B cell (primary cell): ENCODE results near the gene PTPN14. TPM values are rescaled to one million over a fixed set of nuclear protein-coding genes. Genes with fewer than 3 reads are reported as not detected.

Experiments
- ATAC-seq: fragments of 200-7000 bp; cut with Tn5 transposase; one replicate; pipeline ENCODE4 v1.10.0; 2021; ENCODE audit warnings: low read depth, mild to moderate bottlenecking, moderate number of reproducible peaks, moderate library complexity
- CTCF ChIA-PET: fragments of 350-600 bp; sonication (Branson Sonifier 250); formaldehyde crosslinking; loops from one replicate; lab custom pipeline; 2021; ENCODE audit warnings: antibody characterized with exemption, inconsistent platforms; lab: Charles Lee
- POLR2A ChIA-PET: fragments of 350-600 bp; sonication (Branson Sonifier 250); formaldehyde crosslinking; loops from one replicate; lab custom pipeline; 2021; ENCODE audit warnings: antibody characterized with exemption; lab: Charles Lee
- DNase-seq: peaks from one replicate; pipeline ENCODE4 v3.0.0; 2013
- H2AFZ ChIP-seq: 2 replicates; pipeline ENCODE4 v1.6.1; 2012; ENCODE audit warnings: mild to moderate bottlenecking, low read depth, low read length; ENCODE audit not compliant: insufficient read depth, poor library complexity, severe bottlenecking
- H3K27ac ChIP-seq, 2 donors: 1 replicate in 1 of 2; 2 replicates in 1 of 2; pipeline ENCODE4 v1.5.1; 2012 to 2013; ENCODE audit warnings: low read length in 2 of 2, mild to moderate bottlenecking in 2 of 2, moderate library complexity in 1 of 2
- H3K27me3 ChIP-seq, 4 experiments: fragments of 200-600 bp in 1 of 4; sonication (generic) in 1 of 4; replicated peaks in 1 of 4; 1 replicate in 2 of 4; 2 replicates in 2 of 4; pipeline versions ENCODE4 v1.6.1 to v1.7.0; 2013 to 2016; ENCODE audit warnings: low read length in 3 of 4, mild to moderate bottlenecking in 2 of 4, mixed read lengths in 1 of 4, moderate library complexity in 1 of 4; ENCODE audit not compliant: insufficient read depth in 4 of 4, control insufficient read depth in 3 of 4; ENCODE audit errors: control extremely low read depth in 1 of 4
- H3K36me3 ChIP-seq, 2 experiments: replicated peaks in 1 of 2; 1 replicate in 1 of 2; 2 replicates in 1 of 2; pipeline versions ENCODE4 v1.6.1 to v1.7.1; 2013; ENCODE audit warnings: low read length in 1 of 2; ENCODE audit not compliant: insufficient read depth in 2 of 2, control insufficient read depth in 1 of 2; ENCODE audit errors: control extremely low read depth in 1 of 2, extremely low read depth in 1 of 2
- H3K4me1 ChIP-seq, 2 donors: fragments of 200-600 bp in 1 of 2; sonication (generic) in 1 of 2; 1 replicate in 1 of 2; 2 replicates in 1 of 2; pipeline versions ENCODE4 v1.5.1 to v1.6.1; 2013 to 2017; ENCODE audit warnings: low read length in 2 of 2; ENCODE audit not compliant: control insufficient read depth in 2 of 2, insufficient read depth in 2 of 2
- H3K4me2 ChIP-seq: replicated peaks from 2 replicates; pipeline ENCODE3; 2012; ENCODE audit warnings: mild to moderate bottlenecking, low read depth, low read length; ENCODE audit not compliant: poor library complexity, severe bottlenecking
- H3K4me3 ChIP-seq, 5 experiments: fragments of 200-600 bp in 1 of 5; sonication (generic) in 1 of 5; 1 replicate in 3 of 5; 2 replicates in 2 of 5; pipeline versions ENCODE4 v1.5.1 to v1.7.0; 2011 to 2016; ENCODE audit warnings: low read length in 4 of 5, mild to moderate bottlenecking in 4 of 5, low read depth in 2 of 5, control low read depth in 1 of 5, moderate library complexity in 1 of 5; ENCODE audit not compliant: insufficient read depth in 1 of 5; ENCODE audit errors: control extremely low read depth in 1 of 5, extremely low read depth in 1 of 5
- H3K79me2 ChIP-seq: fragments of 200-600 bp; sonication (generic); one replicate; pipeline ENCODE4 v1.6.0; 2016; ENCODE audit warnings: low read length; ENCODE audit not compliant: control insufficient read depth, insufficient read depth
- H3K9ac ChIP-seq: fragments of 200-600 bp; sonication (generic); 2 replicates; pipeline ENCODE4 v1.6.1; 2017; ENCODE audit warnings: mild to moderate bottlenecking, low read length, moderate library complexity
- H3K9me3 ChIP-seq, 3 donors: one replicate each; pipeline versions ENCODE4 v1.6.1 to v1.7.1; 2013; ENCODE audit warnings: low read length in 2 of 3; ENCODE audit not compliant: control insufficient read depth in 2 of 3, insufficient read depth in 1 of 3; ENCODE audit errors: control extremely low read depth in 1 of 3
- H4K20me1 ChIP-seq: 2 replicates; pipeline ENCODE4 v1.6.0; 2012; ENCODE audit warnings: mild to moderate bottlenecking, low read length; ENCODE audit not compliant: insufficient read depth, control insufficient read depth, poor library complexity, severe bottlenecking
- H3K27ac Mint-ChIP-seq: one replicate; pipeline ENCODE4 v1.8.0; 2021; ENCODE audit warnings: mixed read lengths
- H3K27me3 Mint-ChIP-seq: one replicate; pipeline ENCODE4 v1.8.0; 2021; ENCODE audit warnings: mixed read lengths
- H3K4me1 Mint-ChIP-seq: one replicate; pipeline ENCODE4 v1.8.0; 2021; ENCODE audit warnings: mixed read lengths
- H3K4me3 Mint-ChIP-seq: one replicate; pipeline ENCODE4 v1.8.0; 2021; ENCODE audit warnings: mixed read lengths
- H3K9me3 Mint-ChIP-seq: one replicate; pipeline ENCODE4 v1.8.0; 2022; ENCODE audit warnings: mixed read lengths; ENCODE audit not compliant: insufficient read depth
- EZH2 ChIP-seq: IDR thresholded peaks from 2 replicates; pipeline ENCODE4 v1.6.1; 2012; ENCODE audit warnings: borderline replicate concordance, low read depth, mild to moderate bottlenecking, moderate library complexity, low read length; ENCODE audit not compliant: insufficient read depth, poor library complexity, severe bottlenecking
- WGBS: methylation state at CpG from one replicate; pipeline ENCODE4 v1.1.5; 2013; ENCODE audit warnings: missing lambda C conversion rate; ENCODE audit not compliant: insufficient coverage; 5-methylcytosine and 5-hydroxymethylcytosine counted together
- intact Hi-C: fragments of 100-400 bp; cut with micrococcal nuclease; formaldehyde crosslinking; loops from one replicate; pipeline ENCODE4 v1.10.0; 2022
- polyA plus RNA-seq: library from polyadenylated mRNA; depleted of rRNA; stranded (reverse); fragments of >200 nt; gene quantifications from 2 replicates; pipeline ENCODE4 v1.2.3, GENCODE V29; 2012
- total RNA-seq, 2 donors: library from RNA; stranded (reverse); fragments of 120-200 nt in 1 of 2; gene quantifications; 1 replicate in 1 of 2; 2 replicates in 1 of 2; pipeline versions ENCODE4 v1.2.3 to v1.2.4, GENCODE V29; 2013 to 2022
- TF ChIP-seq, protein P1 (sequence below): fragments of 200-600 bp; IDR thresholded peaks from one replicate; pipeline ENCODE4 v1.8.0; 2022; ENCODE audit warnings: antibody characterized with exemption, mild to moderate bottlenecking

PTPN14 gene
- total and polyA plus RNA-seq, 2 donors (not counting 1 experiment from before 2014, with no cell fraction given), result under 0.01 TPM; not detected in 1

- Histone ChIP-seq H3K9me3 (peaks cover 0 to 2% (median 0%) of the 10 kb centered on the region in 3 donors), H3K4me2 (no peak overlapping the region), H3K4me3 (no peak overlapping the region), H3K79me2 (no peaks in the 10 kb centered on the region), H3K9ac (no peak overlapping the region), H2AFZ (no peak overlapping the region), H3K27ac (no peak overlapping the region), H3K4me1 (no peaks in the 10 kb centered on the region), H3K27me3 (no peaks in the 10 kb centered on the region), H4K20me1 (no peaks in the 10 kb centered on the region), H3K36me3 (no peaks in the 10 kb centered on the region)
- DNase-seq (no peak), ATAC-seq (no peak)
- Mint-ChIP-seq H3K4me3 (no peak overlapping the region), H3K9me3 (no peaks in the 10 kb centered on the region), H3K27me3 (peaks cover 7% of the 10 kb centered on the region), H3K4me1 (no peaks in the 10 kb centered on the region), H3K27ac (no peak overlapping the region)
- POLR2A ChIA-PET, result no interaction called here
- TF ChIP-seq EZH2, result no peak
- TF ChIP-seq, protein P1, sequence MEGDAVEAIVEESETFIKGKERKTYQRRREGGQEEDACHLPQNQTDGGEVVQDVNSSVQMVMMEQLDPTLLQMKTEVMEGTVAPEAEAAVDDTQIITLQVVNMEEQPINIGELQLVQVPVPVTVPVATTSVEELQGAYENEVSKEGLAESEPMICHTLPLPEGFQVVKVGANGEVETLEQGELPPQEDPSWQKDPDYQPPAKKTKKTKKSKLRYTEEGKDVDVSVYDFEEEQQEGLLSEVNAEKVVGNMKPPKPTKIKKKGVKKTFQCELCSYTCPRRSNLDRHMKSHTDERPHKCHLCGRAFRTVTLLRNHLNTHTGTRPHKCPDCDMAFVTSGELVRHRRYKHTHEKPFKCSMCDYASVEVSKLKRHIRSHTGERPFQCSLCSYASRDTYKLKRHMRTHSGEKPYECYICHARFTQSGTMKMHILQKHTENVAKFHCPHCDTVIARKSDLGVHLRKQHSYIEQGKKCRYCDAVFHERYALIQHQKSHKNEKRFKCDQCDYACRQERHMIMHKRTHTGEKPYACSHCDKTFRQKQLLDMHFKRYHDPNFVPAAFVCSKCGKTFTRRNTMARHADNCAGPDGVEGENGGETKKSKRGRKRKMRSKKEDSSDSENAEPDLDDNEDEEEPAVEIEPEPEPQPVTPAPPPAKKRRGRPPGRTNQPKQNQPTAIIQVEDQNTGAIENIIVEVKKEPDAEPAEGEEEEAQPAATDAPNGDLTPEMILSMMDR, result no peak
- intact Hi-C loops, result no loop called here
- CTCF ChIA-PET, result interaction anchor here (0.6 kb wide), 1 partner anchor 1549 kb away, joined by 3 read pairs; no protein-coding TSS in a partner anchor
- 80% methylated on average over 1 of the region's 2 CpGs for WGBS
Measured at GRCh38 chr1:214570442-214570841, 19.0 kb upstream of the PTPN14 start.

DNA sequence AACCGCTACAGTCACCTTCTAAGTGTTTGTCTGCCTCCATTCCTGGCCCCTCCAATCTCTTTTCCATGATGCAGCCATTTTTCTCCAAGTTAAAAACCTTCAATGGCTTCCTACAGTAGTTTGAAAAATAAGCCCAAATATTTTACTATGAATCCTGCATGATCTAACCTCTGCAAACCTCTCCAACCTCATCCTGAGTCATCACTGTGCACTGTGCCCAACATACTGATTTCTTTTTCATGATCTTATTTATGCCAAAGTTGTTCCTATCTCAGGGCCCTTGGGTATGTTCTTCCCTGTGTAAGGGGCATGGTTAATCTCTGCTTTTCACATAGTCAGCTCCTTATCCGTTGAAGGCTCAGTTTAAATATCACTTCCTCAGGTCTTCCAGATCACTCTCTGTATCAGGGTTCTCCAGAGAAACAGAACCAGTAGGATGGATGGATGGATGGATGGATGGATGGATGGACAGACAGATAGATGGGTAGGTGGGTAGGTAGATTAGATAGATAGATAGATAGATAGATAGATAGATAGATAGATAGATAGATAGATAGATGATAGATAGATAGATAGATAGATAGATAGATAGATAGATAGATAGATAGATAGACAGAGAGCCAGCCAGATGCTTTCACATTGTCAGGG is 18.1 kb upstream of the PTPN14 start:
- Histone ChIP-seq H3K4me1 (no peaks in the 10 kb centered on the region), H4K20me1 (no peaks in the 10 kb centered on the region), H3K79me2 (no peaks in the 10 kb centered on the region), H3K4me2 (no peak overlapping the region), H3K9ac (no peak overlapping the region), H3K4me3 (no peak overlapping the region), H3K27ac (no peak overlapping the region), H3K36me3 (no peaks in the 10 kb centered on the region), H3K27me3 (no peaks in the 10 kb centered on the region), H3K9me3 (no peaks in the 10 kb centered on the region), H2AFZ (no peak overlapping the region)
- ATAC-seq (no peak), DNase-seq (no peak)
- ChIA-PET CTCF (no interaction called here), POLR2A (no interaction called here)
- 100% methylated on average over 1 of the region's 2 CpGs for WGBS
- Mint-ChIP-seq H3K27me3 (peaks cover 12% of the 10 kb centered on the region), H3K4me3 (no peak overlapping the region), H3K9me3 (no peaks in the 10 kb centered on the region), H3K27ac (no peak overlapping the region), H3K4me1 (no peaks in the 10 kb centered on the region)
- TF ChIP-seq, protein P1, result no peak
- no peak for TF ChIP-seq EZH2
- intact Hi-C loops, result no loop called here
